HepG2 (cell line): ENCODE data around the gene FHIT. TPM values are rescaled to one million over a fixed set of nuclear protein-coding genes. Genes with fewer than 3 reads are reported as not detected.

Experiments
- ATAC-seq: fragments of 200-7000 bp; cut with Tn5 transposase; 3 replicates; pipeline ENCODE4 v1.9.1; 2020; ENCODE audit warnings: mild to moderate bottlenecking, moderate library complexity
- BruUV-seq: library from RNA; stranded (reverse); fragments of 400-500 nt; replicated peaks from 2 replicates; lab custom pipeline; 2021; lab: Mats Ljungman, UMichigan
- CTCF ChIA-PET: fragments of 300-600 bp; formaldehyde crosslinking; extraction: SDS; loops from one replicate; lab custom pipeline; 2021; ENCODE audit warnings: low total read pairs, inconsistent platforms, low intra/inter-chr PET ratio; lab: Yijun Ruan, JAX
- POLR2A ChIA-PET: fragments of 350-600 bp; sonication (Branson Sonifier 250); formaldehyde crosslinking; loops from one replicate; lab custom pipeline; 2020; ENCODE audit warnings: antibody characterized with exemption, inconsistent platforms; lab: Yijun Ruan, JAX
- DNase-seq: peaks from one replicate; pipeline ENCODE4 v3.0.0-alpha.2; 2015; ENCODE audit warnings: low spot score
- FAIRE-seq: peaks from 3 replicates; lab custom pipeline; 2011; peaks lifted over from hg19 to GRCh38; lab: Jason Lieb, UNC
- H2AFZ ChIP-seq: one replicate; pipeline ENCODE4 v1.6.1; 2011; ENCODE audit warnings: low read length, inconsistent platforms
- H3K27ac ChIP-seq: fragments of 300-600 bp; 3 replicates; pipeline ENCODE4 v1.8.0; 2011; ENCODE audit warnings: mixed run types, mild to moderate bottlenecking, mixed read lengths, low read length, inconsistent platforms; ENCODE audit not compliant: insufficient read depth; ENCODE audit errors: extremely low read length
- H3K27me3 ChIP-seq, 2 experiments: fragments of 200-600 bp in 1 of 2; 2 replicates in 1 of 2; 3 replicates in 1 of 2; pipeline versions ENCODE4 v1.6.0 to v1.8.0; 2011; ENCODE audit warnings: low read length in 2 of 2, mild to moderate bottlenecking in 2 of 2, moderate library complexity in 2 of 2, inconsistent platforms in 1 of 2; ENCODE audit not compliant: insufficient read depth in 2 of 2, control insufficient read depth in 1 of 2
- H3K36me3 ChIP-seq, 2 experiments: fragments of 200-600 bp in 1 of 2; replicated peaks in 1 of 2; 2 replicates in 1 of 2; 3 replicates in 1 of 2; pipeline versions ENCODE4 v1.5.1 to v1.8.0; 2011; ENCODE audit warnings: low read length in 2 of 2, inconsistent platforms in 1 of 2; ENCODE audit not compliant: insufficient read depth in 2 of 2, control insufficient read depth in 1 of 2
- H3K4me1 ChIP-seq: 2 replicates; pipeline ENCODE4 v1.5.1; 2012; ENCODE audit warnings: low read length, inconsistent platforms; ENCODE audit not compliant: insufficient read depth
- H3K4me2 ChIP-seq: 2 replicates; pipeline ENCODE4 v1.6.0; 2011; ENCODE audit warnings: low read depth, low read length, inconsistent platforms
- H3K4me3 ChIP-seq, 3 experiments: fragments of 200-600 bp in 1 of 3; sonication (generic), shearing (Covaris generic) in 1 of 3; replicated peaks in 1 of 3; 2 replicates each; pipeline ENCODE4 v1.5.1; 2011 to 2016; ENCODE audit warnings: low read length in 3 of 3, inconsistent platforms in 2 of 3, low read depth in 2 of 3, mild to moderate bottlenecking in 2 of 3, control low read depth in 1 of 3, mixed read lengths in 1 of 3; ENCODE audit not compliant: insufficient read depth in 1 of 3
- H3K79me2 ChIP-seq: one replicate; pipeline ENCODE4 v1.6.1; 2011; ENCODE audit warnings: low read length, inconsistent platforms; ENCODE audit not compliant: insufficient read depth
- H3K9ac ChIP-seq: 2 replicates; pipeline ENCODE4 v1.6.0; 2011; ENCODE audit warnings: mild to moderate bottlenecking, low read depth, low read length, inconsistent platforms; ENCODE audit not compliant: insufficient read depth
- H3K9me3 ChIP-seq: 2 replicates; pipeline ENCODE4 v1.5.1; 2012; ENCODE audit warnings: mild to moderate bottlenecking, low read length
- H4K20me1 ChIP-seq: 2 replicates; pipeline ENCODE4 v1.6.0; 2011; ENCODE audit warnings: inconsistent platforms, mild to moderate bottlenecking, low read length, moderate library complexity; ENCODE audit not compliant: insufficient read depth
- ASH2L ChIP-seq: fragments of 300-600, 200-600 bp; sonication (generic); IDR thresholded peaks from 2 replicates; pipeline ENCODE4 v1.7.0; 2017; ENCODE audit warnings: low read depth, mild to moderate bottlenecking, moderate library complexity, mixed read lengths, low read length; ENCODE audit not compliant: insufficient read length
- CREM ChIP-seq, 2 experiments: sonication (generic) in 1 of 2; formaldehyde crosslinking in 1 of 2; IDR thresholded peaks; 2 replicates each; pipeline versions ENCODE4 v1.4.0 to v1.6.1; 2016 to 2020; ENCODE audit warnings: antibody characterized with exemption in 1 of 2, mild to moderate bottlenecking in 1 of 2, missing genetic modification reagents in 1 of 2
- ELF3 ChIP-seq: IDR thresholded peaks from 2 replicates; pipeline ENCODE4 v1.6.1; 2016; ENCODE audit warnings: missing genetic modification reagents, missing compliant biosample characterization
- ELK4 ChIP-seq: sonication (generic); formaldehyde crosslinking; IDR thresholded peaks from 2 replicates; pipeline ENCODE4 v1.9.0; 2021; ENCODE audit warnings: missing genetic modification reagents, borderline replicate concordance
- EP300 ChIP-seq, 3 experiments: sonication (generic) in 1 of 3; formaldehyde crosslinking in 1 of 3; IDR thresholded peaks; 2 replicates each; pipeline versions ENCODE4 v1.5.1 to v1.6.1; 2011 to 2020; ENCODE audit warnings: low read depth in 2 of 3, low read length in 2 of 3, borderline replicate concordance in 1 of 3, improper control_type of control experiment in 1 of 3, mild to moderate bottlenecking in 1 of 3, missing genetic modification reagents in 1 of 3, moderate library complexity in 1 of 3
- MEF2D ChIP-seq: sonication (generic); formaldehyde crosslinking; IDR thresholded peaks from 2 replicates; pipeline ENCODE4 v1.5.1; 2020; ENCODE audit warnings: mild to moderate bottlenecking, missing genetic modification reagents
- NPAS2 ChIP-seq: sonication (generic); formaldehyde crosslinking; IDR thresholded peaks from 2 replicates; pipeline ENCODE4 v1.8.0; 2022; ENCODE audit warnings: mild to moderate bottlenecking, missing genetic modification reagents, borderline replicate concordance
- TAF1 ChIP-seq: sonication (generic); formaldehyde crosslinking; IDR thresholded peaks from 2 replicates; pipeline ENCODE4 v1.4.0; 2020; ENCODE audit warnings: missing genetic modification reagents
- THRA ChIP-seq: sonication (generic); formaldehyde crosslinking; IDR thresholded peaks from 2 replicates; pipeline ENCODE4 v1.4.0; 2020; ENCODE audit warnings: missing genetic modification reagents, borderline replicate concordance
- TRIM24 ChIP-seq: sonication (generic); formaldehyde crosslinking; IDR thresholded peaks from 2 replicates; pipeline ENCODE4 v1.8.0; 2022; ENCODE audit warnings: mild to moderate bottlenecking, missing genetic modification reagents
- ZBED4 ChIP-seq: sonication (generic); formaldehyde crosslinking; IDR thresholded peaks from 2 replicates; pipeline ENCODE4 v1.4.0; 2020; ENCODE audit warnings: missing genetic modification reagents, borderline replicate concordance
- ZBTB7A ChIP-seq: sonication (generic); formaldehyde crosslinking; IDR thresholded peaks from 2 replicates; pipeline ENCODE4 v1.8.0; 2022; ENCODE audit warnings: mild to moderate bottlenecking, missing genetic modification reagents
- ZNF607 ChIP-seq: sonication (generic); formaldehyde crosslinking; IDR thresholded peaks from 2 replicates; pipeline ENCODE4 v1.5.1; 2020; ENCODE audit warnings: missing genetic modification reagents, mild to moderate bottlenecking, borderline replicate concordance
- ZNF672 ChIP-seq: sonication (generic); formaldehyde crosslinking; IDR thresholded peaks from 2 replicates; pipeline ENCODE4 v1.8.1; 2022; ENCODE audit warnings: missing genetic modification reagents
- ZNF775 ChIP-seq: sonication (generic); formaldehyde crosslinking; IDR thresholded peaks from 2 replicates; pipeline ENCODE4 v1.4.0; 2020; ENCODE audit warnings: missing genetic modification reagents, mild to moderate bottlenecking, moderate library complexity, borderline replicate concordance
- WGBS: methylation state at CpG from one replicate; pipeline ENCODE4 v1.1.6; 2017; ENCODE audit warnings: low lambda C conversion rate; 5-methylcytosine and 5-hydroxymethylcytosine counted together
- in situ Hi-C: cut with HindIII; loops from 2 replicates; pipeline ENCODE4 v1.10.0; 2017; ENCODE audit warnings: low pct_unique_long_range_greater_than_20kb; ENCODE audit not compliant: extremely low pct_ligation_motif_present
- intact Hi-C: fragments of 100-400 bp; cut with micrococcal nuclease; formaldehyde crosslinking; loops from one replicate; pipeline ENCODE4 v1.10.0; 2022; ENCODE audit not compliant: unreplicated experiment
- polyA plus RNA-seq, 8 experiments: library from polyadenylated mRNA; depleted of rRNA in 3 of 8; stranded (reverse) in 7 of 8; unstranded in 1 of 8; fragments of >200 nt; fragmentation: Illumina TruSeq in 4 of 8; extraction: Trizol in 4 of 8; gene quantifications; 2 replicates each; pipeline versions ENCODE4 v1.2.1 to v1.2.3, GENCODE V29; 2011 to 2016; ENCODE audit warnings: low read depth in 4 of 8, missing spikeins in 1 of 8, mixed read lengths in 1 of 8; ENCODE audit not compliant: insufficient read depth in 1 of 8
- total RNA-seq, 5 experiments: library from RNA; depleted of rRNA; stranded (reverse); fragments of >200 nt; fragmentation: Illumina TruSeq; extraction: Trizol; gene quantifications; 2 replicates each; pipeline ENCODE4 v1.2.3, GENCODE V29; 2016; ENCODE audit warnings: low read depth in 1 of 5

Gene FHIT
- total and polyA plus RNA-seq, 2 of the 13 experiments (the other 11 are each of a cell fraction or from before 2014, with no cell fraction given), result 4.0 to 4.6 TPM

- TF ChIP-seq ELK4 (CRISPR knock-in tag), result no peak
- no peak for TF ChIP-seq MEF2D
- TF ChIP-seq ASH2L, result no peak
- TF ChIP-seq TAF1, result no peak
- no peak for TF ChIP-seq ELF3 (CRISPR knock-in tag)
- TF ChIP-seq ZNF775 (CRISPR knock-in tag), result no peak
- no peak for TF ChIP-seq ZNF607 (CRISPR knock-in tag)
- TF ChIP-seq ZNF672 (CRISPR knock-in tag), result no peak
- TF ChIP-seq ZBED4 (CRISPR knock-in tag), result no peak
- TF ChIP-seq, all 625 proteins: peak for 0
Measured at GRCh38 chr3:60142009-60142408, 1109.2 kb downstream of the FHIT start (continued).

- ChIA-PET CTCF (no interaction called here), POLR2A (no interaction called here)
- no peaks in the 10 kb centered on the region for H4K20me1 ChIP-seq
- intact Hi-C loops (no loop called here), in situ Hi-C loops (no loop called here)
- H3K9ac ChIP-seq, result no peak overlapping the region
- no peak overlapping the region for H3K4me2 ChIP-seq
- DNase-seq (no peak), ATAC-seq (no peak), FAIRE-seq (no peak)
- H3K27ac ChIP-seq, result no peak overlapping the region
- H3K36me3 ChIP-seq, result no peaks in the 10 kb centered on the region
- no peaks in the 10 kb centered on the region for H3K79me2 ChIP-seq
- BruUV-seq, result no TSS peak
- no peak overlapping the region for H2AFZ ChIP-seq
- H3K27me3 ChIP-seq, result no peaks in the 10 kb centered on the region
- no peak overlapping the region for H3K4me3 ChIP-seq
- WGBS, result 9% methylated on average over 1 of the region's 1 CpG
- no peaks in the 10 kb centered on the region for H3K9me3 ChIP-seq
- H3K4me1 ChIP-seq, result no peaks in the 10 kb centered on the region
- TF ChIP-seq EP300 (IDR thresholded peaks at IDR 0.05; ENCODE audit: low read depth in 2 of 2, low read length in 2 of 2) (no peak), EP300 (CRISPR knock-in tag; IDR thresholded peaks at IDR 0.05; ENCODE audit: borderline replicate concordance) (no peak), ZBTB7A (CRISPR knock-in tag) (no peak), THRA (no peak), CREM (IDR thresholded peaks at IDR 0.05) (no peak), CREM (CRISPR knock-in tag; IDR thresholded peaks at IDR 0.05) (no peak), TRIM24 (no peak), NPAS2 (CRISPR knock-in tag) (no peak)
Measured at GRCh38 chr3:60140160-60140559, 1111.1 kb downstream of the FHIT start.
